ENCODE results near the gene RENBP. TPM values are rescaled to one million over a fixed set of nuclear protein-coding genes. Genes with fewer than 3 reads are reported as not detected.

The RENBP gene
- total and polyA plus RNA-seq, 9 of the 15 experiments (the other 6 are each of a cell fraction or from before 2014, with no cell fraction given), result 0.07 to 14.8 (median 10.6) TPM; not detected in 1

DNA sequence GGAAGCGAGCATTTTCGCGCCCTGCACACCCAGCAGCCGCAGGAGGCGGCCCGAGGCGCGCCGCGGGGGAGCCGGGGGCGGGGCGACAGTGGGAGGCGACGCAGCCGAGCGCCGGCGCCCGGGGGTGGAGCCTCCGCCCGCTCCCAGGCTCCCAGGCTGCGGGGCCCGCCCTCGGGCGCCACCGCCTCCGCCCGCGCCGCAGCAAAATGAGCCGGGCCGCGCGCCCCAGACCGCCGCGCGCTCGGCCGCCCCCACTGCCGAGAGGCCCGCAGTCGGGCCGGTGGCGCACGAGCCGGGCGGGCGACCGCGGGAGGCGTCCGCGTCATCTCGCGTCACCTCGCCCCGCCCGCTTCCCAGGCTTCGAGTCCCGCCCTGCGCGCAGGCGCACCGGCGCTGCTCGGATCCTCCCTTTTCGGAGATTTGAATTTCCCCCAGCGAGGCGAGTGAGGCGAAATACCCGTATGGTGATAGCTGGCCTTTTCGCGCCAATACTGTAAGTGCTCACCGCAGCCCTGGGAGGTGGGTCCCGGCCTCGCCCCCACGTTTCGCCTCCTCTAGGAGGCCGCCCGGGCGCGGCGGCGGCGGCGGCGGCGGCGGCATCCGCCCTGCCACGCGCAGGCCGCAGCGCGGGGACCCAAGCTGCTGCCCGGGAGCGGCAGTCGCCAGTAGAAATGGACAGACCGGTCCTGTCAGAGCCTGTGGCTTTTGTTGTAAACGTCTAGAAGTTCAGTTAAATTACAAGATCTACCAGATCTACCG lies 28.1 kb upstream of the RENBP start, which contains the start of gene TMEM187 (continued):
- TF ChIP-seq, protein P1, sequence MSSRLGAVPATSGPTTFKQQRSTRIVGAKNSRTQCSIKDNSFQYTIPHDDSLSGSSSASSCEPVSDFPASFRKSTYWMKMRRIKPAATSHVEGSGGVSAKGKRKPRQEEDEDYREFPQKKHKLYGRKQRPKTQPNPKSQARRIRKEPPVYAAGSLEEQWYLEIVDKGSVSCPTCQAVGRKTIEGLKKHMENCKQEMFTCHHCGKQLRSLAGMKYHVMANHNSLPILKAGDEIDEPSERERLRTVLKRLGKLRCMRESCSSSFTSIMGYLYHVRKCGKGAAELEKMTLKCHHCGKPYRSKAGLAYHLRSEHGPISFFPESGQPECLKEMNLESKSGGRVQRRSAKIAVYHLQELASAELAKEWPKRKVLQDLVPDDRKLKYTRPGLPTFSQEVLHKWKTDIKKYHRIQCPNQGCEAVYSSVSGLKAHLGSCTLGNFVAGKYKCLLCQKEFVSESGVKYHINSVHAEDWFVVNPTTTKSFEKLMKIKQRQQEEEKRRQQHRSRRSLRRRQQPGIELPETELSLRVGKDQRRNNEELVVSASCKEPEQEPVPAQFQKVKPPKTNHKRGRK (tag; IDR thresholded peaks at IDR 0.05), result no peak
- TF ChIP-seq GATAD2B (IDR thresholded peaks at IDR 0.05; ENCODE audit: borderline replicate concordance), result peak; percentile 20; the same call in 1 of the 2 replicates
- TF ChIP-seq ZNF717 (CRISPR knock-in tag; IDR thresholded peaks at IDR 0.05), result no peak
- no peak for TF ChIP-seq SREBF2 (CRISPR knock-in tag; IDR thresholded peaks at IDR 0.05)
- no peak for TF ChIP-seq THRAP3 (IDR thresholded peaks at IDR 0.05; ENCODE audit: borderline replicate concordance)
- TF ChIP-seq NCOA2 (IDR thresholded peaks at IDR 0.05; ENCODE audit: partially characterized antibody in 2 of 2), result no peak
- no peak for TF ChIP-seq RBM17 (IDR thresholded peaks at IDR 0.05; ENCODE audit: borderline replicate concordance, low read depth, low read length)
- no peak for TF ChIP-seq HDGF (IDR thresholded peaks at IDR 0.05)
- TF ChIP-seq, protein P2, sequence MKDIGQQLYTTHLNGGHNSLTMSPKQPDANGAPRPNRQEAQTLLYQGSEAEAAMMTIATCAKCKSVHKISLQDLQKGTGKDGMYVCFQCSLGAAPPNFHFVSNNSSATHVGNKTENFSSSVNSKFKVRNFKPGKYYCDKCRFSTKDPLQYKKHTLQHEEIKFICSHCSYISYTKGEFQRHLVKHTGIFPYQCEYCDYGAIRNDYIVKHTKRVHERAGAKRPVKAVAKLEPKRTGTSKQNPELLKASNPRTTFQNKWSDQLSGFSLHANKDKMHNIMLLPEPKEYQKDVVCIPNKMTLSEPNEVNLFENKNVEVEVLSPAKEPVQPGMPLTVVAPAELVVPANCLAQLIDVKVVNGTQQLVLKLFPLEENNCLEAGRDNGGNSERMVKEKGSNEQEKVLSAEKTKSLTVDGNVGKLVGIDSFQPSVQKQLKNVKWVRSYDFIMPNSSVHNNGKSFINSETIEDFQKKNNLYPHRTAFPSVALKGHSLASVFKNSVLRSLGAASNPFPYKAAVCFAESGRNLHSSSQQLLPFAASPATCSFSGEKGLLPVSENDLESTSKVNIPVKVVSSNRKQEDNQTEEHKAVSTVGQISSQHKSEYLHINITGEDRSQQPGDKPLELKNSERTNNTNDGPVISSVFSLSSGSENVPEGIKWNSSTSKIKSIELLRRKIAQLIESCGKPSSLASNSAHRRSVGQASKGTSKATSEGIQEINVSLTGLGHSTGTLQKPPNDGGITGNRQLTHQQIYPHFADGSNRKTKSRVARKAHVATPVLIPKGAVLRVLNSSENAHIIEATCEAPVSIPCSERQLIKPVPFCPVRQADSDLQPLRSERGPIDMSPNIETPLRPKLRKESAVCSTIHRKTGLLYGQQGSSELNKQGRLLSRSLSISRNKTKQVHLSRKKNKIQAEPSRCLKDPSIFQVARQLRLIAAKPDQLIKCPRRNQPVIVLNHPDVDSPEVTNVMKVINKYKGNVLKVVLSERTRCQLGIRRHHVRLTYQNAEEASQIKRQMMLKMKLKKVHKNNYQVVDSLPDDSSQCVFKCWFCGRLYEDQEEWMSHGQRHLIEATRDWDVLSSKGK (CRISPR knock-in tag; IDR thresholded peaks at IDR 0.05), result no peak
- no peak for TF ChIP-seq ZNF79 (CRISPR knock-in tag; IDR thresholded peaks at IDR 0.05; ENCODE audit: low read depth)
- TF ChIP-seq ZNF436 (CRISPR knock-in tag; IDR thresholded peaks at IDR 0.05), result no peak
- no peak for TF ChIP-seq GATAD2A (IDR thresholded peaks at IDR 0.05)
- no peak for TF ChIP-seq ZFP30 (CRISPR knock-in tag; IDR thresholded peaks at IDR 0.05; ENCODE audit: borderline replicate concordance)
- peak; percentile 82 for TF ChIP-seq CCNT2 (IDR thresholded peaks at IDR 0.05; ENCODE audit: borderline replicate concordance, extremely low read depth, insufficient read length, low read depth, low read length)
- no peak for TF ChIP-seq HEY1 (CRISPR knock-in tag; IDR thresholded peaks at IDR 0.05; ENCODE audit: borderline replicate concordance)
- TF ChIP-seq RFX1 (IDR thresholded peaks at IDR 0.05), result no peak
- TF ChIP-seq PHTF2 (CRISPR knock-in tag; IDR thresholded peaks at IDR 0.05), result no peak
- no peak for TF ChIP-seq ZBED1 (IDR thresholded peaks at IDR 0.05)
- no peak; the same call in 1 of the 2 replicates for TF ChIP-seq ZNF584 (CRISPR knock-in tag; IDR thresholded peaks at IDR 0.05; ENCODE audit: low read depth)
- TF ChIP-seq, protein P3, sequence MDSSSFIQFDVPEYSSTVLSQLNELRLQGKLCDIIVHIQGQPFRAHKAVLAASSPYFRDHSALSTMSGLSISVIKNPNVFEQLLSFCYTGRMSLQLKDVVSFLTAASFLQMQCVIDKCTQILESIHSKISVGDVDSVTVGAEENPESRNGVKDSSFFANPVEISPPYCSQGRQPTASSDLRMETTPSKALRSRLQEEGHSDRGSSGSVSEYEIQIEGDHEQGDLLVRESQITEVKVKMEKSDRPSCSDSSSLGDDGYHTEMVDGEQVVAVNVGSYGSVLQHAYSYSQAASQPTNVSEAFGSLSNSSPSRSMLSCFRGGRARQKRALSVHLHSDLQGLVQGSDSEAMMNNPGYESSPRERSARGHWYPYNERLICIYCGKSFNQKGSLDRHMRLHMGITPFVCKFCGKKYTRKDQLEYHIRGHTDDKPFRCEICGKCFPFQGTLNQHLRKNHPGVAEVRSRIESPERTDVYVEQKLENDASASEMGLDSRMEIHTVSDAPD (CRISPR knock-in tag; IDR thresholded peaks at IDR 0.05), result no peak
- TF ChIP-seq NFIX (CRISPR knock-in tag; IDR thresholded peaks at IDR 0.05; ENCODE audit: low read depth), result no peak
- no peak for TF ChIP-seq U2AF2 (optimal IDR thresholded peaks at IDR 0.05; ENCODE audit: low read depth, low read length)
